ENCODE measurements around the gene UAP1L1. TPM values are rescaled to one million over a fixed set of nuclear protein-coding genes. Genes with fewer than 3 reads are reported as not detected.
A peak's percentile ranks its signal among the peaks of the same experiment; 100 is the strongest.

The UAP1L1 gene
- total RNA-seq, 4 donors from 2014 or later = 9.3 to 15.7 (median 12.4) TPM

GRCh38 chr9:137050570-137050969 is 26.7 kb upstream of the UAP1L1 start:
- intact Hi-C loops (cut with DNase I) = no loop called here
- TF ChIP-seq CTCF (IDR thresholded peaks at IDR 0.05) (no peak), POLR2A (IDR thresholded peaks at IDR 0.05) (no peak)
- DNase-seq = no peak
- Histone ChIP-seq H3K27me3 (peaks cover 20% of the 10 kb centered on the region), H3K4me3 (replicated peaks in 1 of 3) (no peak overlapping the region), H3K27ac (no peak overlapping the region), H3K4me1 (peaks cover 26 to 35% of the 10 kb centered on the region in 2 donors), H3K9me3 (no peaks in the 10 kb centered on the region), H3K36me3 (no peaks in the 10 kb centered on the region)
- 53 to 80% methylated on average over 3 to 5 of the region's 5 CpGs for WGBS, 2 donors

DNA sequence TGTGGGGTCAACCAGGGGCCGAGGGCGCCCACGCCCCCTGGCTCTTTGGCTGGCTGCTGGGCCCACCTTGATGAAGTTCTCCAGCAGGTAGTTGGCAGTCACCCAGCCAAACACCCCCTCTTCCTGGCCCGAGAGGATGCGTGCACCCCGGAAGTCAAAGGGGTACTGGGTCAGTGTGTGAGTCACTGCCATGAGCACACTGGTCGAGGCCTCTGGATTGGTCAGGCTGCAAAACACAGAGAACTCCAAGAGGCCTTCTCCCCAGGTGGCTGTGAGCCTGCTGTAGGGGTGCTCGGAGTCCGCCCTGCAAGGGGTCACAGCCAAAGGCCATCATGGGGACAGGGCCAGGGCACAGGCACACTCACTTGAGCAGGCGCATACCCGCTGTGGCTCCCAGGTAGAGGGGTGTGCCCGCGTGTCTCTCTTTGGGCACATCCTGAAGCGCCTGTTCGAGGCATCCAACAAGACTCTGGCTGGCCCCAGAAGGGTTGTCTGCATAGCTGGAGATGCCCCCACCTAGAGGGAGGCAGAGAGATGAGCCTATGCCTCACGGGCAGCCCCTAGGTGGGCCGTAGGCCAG is 26.1 kb upstream of the UAP1L1 start:
- TF ChIP-seq CTCF (IDR thresholded peaks at IDR 0.05) (no peak), POLR2A (IDR thresholded peaks at IDR 0.05) (no peak)
- H3K27me3 ChIP-seq = peaks cover 20% of the 10 kb centered on the region
- DNase-seq = no peak
- H3K4me1 ChIP-seq = peaks cover 26 to 36% of the 10 kb centered on the region in 2 donors
- no peaks in the 10 kb centered on the region for H3K36me3 ChIP-seq
- H3K4me3 ChIP-seq (replicated peaks in 1 of 3) = no peak overlapping the region
- intact Hi-C loops (cut with DNase I) = no loop called here
- no peak overlapping the region for H3K27ac ChIP-seq
- H3K9me3 ChIP-seq = no peaks in the 10 kb centered on the region
- WGBS, 2 donors = 93% methylated on average over 10 of the region's 17 CpGs; no CpG with 5 or more reads in 1 of the 2 donors

- no peak overlapping the region for H3K4me3 ChIP-seq (replicated peaks in 1 of 3)
- no peak for TF ChIP-seq POLR2A (IDR thresholded peaks at IDR 0.05)
- TF ChIP-seq CTCF (IDR thresholded peaks at IDR 0.05) = no peak
- 86% methylated on average over 7 of the region's 8 CpGs; no CpG with 5 or more reads in 1 of the 2 donors for WGBS, 2 donors
- peaks cover 23 to 34% of the 10 kb centered on the region in 2 donors for H3K4me1 ChIP-seq
- H3K9me3 ChIP-seq = no peaks in the 10 kb centered on the region
- DNase-seq = no peak
- peaks cover 20% of the 10 kb centered on the region for H3K27me3 ChIP-seq
- intact Hi-C loops (cut with DNase I) = no loop called here
- H3K36me3 ChIP-seq = no peaks in the 10 kb centered on the region
- H3K27ac ChIP-seq = no peak overlapping the region
Observed at GRCh38 chr9:137052293-137052692, 25.0 kb upstream of the UAP1L1 start.

- intact Hi-C loops (cut with DNase I) = no loop called here
- Histone ChIP-seq H3K4me1 (peaks cover 23 to 34% of the 10 kb centered on the region in 2 donors), H3K4me3 (replicated peaks in 1 of 3) (peak overlapping the region in 1 of 3 donors; percentile 37), H3K36me3 (no peaks in the 10 kb centered on the region), H3K27ac (no peak overlapping the region), H3K9me3 (no peaks in the 10 kb centered on the region), H3K27me3 (peaks cover 13% of the 10 kb centered on the region)
- no peak for DNase-seq
- no peak for TF ChIP-seq POLR2A (IDR thresholded peaks at IDR 0.05)
- TF ChIP-seq CTCF (IDR thresholded peaks at IDR 0.05) = no peak
- WGBS, 2 donors = 20 to 48% methylated on average over 5 to 25 of the region's 71 CpGs
Observed at GRCh38 chr9:137052998-137053943, 24.0 kb upstream of the UAP1L1 start.
